ENCODE data around the gene CCNQ. TPM values are rescaled to one million over a fixed set of nuclear protein-coding genes. Genes with fewer than 3 reads are reported as not detected.

Gene CCNQ
- total RNA-seq, 1 donor from 2014 or later = 25.4 TPM

- intact Hi-C loops (cut with micrococcal nuclease) = no loop called here
Observed at GRCh38 chrX:153637121-153638040, 38.4 kb upstream of the CCNQ start.

DNA sequence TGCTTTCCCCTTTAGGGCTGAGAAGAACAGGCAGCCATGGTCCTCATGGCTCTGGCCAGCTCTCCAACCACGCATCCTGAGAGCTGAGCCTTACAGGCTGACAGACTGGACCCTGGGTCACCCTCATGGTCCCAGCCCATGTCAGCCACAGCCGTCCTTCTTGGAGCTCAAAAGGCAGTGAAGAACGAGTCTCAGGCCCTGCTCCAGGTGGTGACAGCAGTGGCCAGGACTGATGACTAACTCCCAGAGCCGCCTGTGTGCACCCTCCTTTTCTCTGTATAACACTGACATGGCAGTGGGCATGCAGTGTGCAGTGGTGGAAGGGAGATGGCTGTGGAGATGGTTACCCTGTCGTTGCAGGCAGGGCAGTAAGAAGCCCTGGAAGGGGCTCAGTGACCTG, 37.8 kb upstream of the CCNQ start:
- intact Hi-C loops (cut with micrococcal nuclease) = no loop called here

GRCh38 chrX:153635788-153636668, 37.1 kb upstream of the CCNQ start:
- intact Hi-C loops (cut with micrococcal nuclease) = no loop called here

GRCh38 chrX:153635388-153635787, 36.4 kb upstream of the CCNQ start:
- intact Hi-C loops (cut with micrococcal nuclease) = no loop called here

DNA sequence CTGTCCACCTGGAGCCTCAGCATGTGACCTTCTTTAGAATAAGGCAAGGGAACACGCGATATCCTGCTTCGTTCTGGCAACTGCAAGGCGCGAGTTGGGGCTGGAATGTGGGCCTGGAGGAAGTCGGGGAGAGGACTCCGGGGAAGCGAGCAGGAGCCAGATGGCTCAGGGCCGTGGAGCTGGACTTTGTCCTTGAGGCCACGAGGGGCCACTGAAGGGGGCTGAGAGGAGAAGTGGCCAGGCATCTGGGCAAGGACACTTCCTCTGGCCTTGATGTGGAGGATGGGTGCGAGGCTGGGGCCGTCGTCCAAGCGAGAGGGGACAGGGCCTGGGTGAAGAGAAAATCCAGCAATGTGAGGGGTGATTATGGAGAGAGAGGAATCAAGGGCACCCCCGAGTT, 35.9 kb upstream of the CCNQ start:
- intact Hi-C loops (cut with micrococcal nuclease) = no loop called here

DNA sequence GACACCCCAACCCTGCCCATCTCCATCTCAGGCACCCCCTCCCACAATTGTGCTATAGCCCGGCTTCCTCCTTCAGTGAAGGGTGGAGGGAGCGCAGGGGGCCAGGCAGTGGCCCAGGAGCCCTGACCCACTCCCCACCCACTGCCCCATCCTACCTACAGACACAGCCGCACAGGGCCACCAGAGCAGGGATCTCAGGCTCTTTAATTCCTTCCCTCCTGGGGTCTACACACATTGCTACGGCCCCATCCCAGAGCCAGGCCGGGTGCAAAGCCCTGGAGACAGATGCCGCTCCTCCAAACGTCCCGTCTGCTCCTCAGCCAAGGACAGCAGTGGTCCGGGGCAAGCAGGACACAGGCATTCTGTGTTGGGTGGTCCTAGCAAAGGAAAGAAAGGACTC, 35.3 kb upstream of the CCNQ start:
- intact Hi-C loops (cut with micrococcal nuclease) = no loop called here

DNA sequence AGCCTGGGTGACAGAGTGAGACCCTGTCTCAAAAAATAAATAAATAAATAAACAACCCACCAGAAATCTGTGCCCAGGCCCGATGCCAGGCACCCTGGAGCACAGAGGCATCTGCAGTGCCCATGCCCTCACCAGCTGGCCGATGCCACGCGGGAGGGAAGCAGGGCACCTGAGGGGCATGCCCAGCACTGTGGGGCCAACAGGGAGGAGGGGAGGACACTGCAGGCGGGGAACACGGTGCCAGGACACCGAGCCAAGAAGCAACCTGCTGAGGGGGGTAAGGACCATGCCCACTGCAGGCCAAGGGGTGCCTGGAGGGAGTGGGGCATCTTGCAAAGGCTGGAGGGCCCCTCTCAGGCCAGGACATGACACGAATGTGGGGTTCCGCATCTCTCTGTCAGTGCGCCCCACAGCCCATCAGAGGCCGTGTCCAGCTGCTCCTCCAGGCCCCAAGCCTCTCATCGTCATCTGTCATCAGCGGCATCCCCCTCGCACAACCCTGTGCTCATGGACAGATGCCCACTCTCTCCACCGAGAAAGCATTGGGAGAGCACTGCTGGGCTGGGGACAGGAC, 34.8 kb upstream of the CCNQ start:
- intact Hi-C loops (cut with micrococcal nuclease) = no loop called here

DNA sequence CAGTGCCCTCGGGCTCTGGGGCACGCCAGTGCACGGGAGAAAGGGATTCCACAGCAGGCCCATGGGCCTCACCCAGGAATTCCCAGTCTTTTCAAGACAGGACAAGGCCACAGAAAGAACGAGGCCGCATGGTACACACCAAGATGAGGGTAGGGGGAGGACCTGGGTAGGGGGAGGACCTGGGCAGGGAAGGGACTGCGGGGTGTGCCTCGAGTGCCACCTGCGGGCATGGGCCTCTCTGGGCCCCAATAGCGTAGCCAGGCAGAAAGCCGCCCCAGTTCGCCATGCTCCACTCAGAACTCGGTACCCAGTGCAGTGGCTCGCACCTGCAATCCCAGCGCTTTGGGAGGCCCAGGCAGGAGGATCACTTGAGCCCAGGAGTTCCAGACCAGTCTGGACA, 34.1 kb upstream of the CCNQ start:
- intact Hi-C loops (cut with micrococcal nuclease) = no loop called here

DNA sequence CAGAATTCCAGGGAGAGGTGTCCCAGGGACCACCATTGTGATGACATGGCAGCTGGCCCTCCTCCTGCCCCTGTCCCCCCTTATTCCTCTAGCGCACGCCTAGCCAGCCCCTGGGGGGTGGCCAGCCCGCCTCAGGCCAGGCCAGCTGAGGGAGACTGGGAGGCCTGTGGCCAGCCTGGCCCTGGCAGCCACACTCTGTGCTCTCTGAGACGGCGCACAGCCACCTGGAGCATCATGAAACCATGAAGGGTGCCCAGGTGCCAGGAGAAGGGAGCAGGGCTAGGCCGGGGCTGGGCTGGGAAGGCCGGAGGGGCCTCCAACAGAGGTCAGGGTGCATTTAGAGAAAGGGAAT, 33.6 kb upstream of the CCNQ start:
- intact Hi-C loops (cut with micrococcal nuclease) = no loop called here

GRCh38 chrX:153631907-153632594, 33.1 kb upstream of the CCNQ start:
- intact Hi-C loops (cut with micrococcal nuclease) = no loop called here

DNA sequence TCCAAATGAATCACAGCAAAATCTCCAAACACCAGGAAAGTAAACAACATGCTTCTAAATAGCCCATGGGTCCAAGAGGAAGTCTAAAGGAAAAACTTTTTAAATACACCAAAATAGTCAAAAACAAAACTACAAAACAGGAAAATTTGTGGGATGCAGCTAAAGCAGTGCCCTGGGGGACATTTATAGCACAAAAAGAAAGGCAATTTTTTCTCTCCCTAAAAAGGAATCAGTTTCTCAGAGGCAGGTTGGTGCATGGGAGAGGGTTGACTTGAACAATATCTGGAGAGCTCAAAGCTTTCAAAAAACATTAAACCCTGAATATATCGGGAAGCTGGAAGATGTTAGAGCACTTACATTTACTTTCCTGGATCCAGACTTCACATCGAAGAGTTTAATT, 32.4 kb upstream of the CCNQ start:
- intact Hi-C loops (cut with micrococcal nuclease) = no loop called here

DNA sequence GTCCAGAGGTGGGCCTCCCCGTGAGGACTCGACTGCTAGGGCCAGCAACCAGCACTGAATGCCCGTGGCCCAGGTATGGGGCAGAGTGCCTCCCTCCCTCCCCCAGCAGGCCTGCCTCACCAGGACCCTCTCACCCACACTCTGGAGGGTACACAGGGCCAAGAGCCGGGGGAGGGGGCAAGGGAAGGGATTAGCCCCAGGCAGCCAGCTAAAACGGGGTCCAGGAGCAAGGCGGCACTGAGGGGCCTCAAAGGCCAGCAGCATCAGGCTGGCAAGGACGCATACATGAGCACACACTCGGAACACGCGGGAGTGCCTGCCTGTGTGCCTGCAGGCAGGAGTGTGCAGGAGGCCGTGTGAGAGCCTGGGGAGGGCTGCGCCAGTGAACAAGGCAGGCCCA, 29.7 kb upstream of the CCNQ start:
- intact Hi-C loops (cut with micrococcal nuclease) = no loop called here

DNA sequence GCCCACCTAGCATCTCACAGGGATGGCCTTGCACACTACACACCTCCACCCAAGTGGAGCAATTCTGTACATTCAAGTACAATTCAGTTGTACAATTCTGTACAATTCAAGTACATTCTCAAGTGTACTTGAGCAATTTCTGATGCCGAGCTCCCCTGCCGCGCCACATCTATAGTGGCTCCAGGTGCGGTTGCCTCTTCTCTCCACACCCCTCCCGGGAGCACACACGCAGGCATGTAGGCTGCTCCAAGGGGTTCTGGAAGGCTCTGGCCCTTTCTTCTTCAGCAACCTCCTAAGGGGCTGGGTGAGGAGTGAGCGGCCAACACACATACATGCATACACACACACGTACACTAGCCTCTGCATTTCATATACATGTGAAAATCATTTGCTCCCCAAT, 29.2 kb upstream of the CCNQ start:
- intact Hi-C loops (cut with micrococcal nuclease) = no loop called here

GRCh38 chrX:153627675-153628111, 28.8 kb upstream of the CCNQ start:
- intact Hi-C loops (cut with micrococcal nuclease) = no loop called here

GRCh38 chrX:153626863-153627674, 28.1 kb upstream of the CCNQ start:
- intact Hi-C loops (cut with micrococcal nuclease) = no loop called here

- intact Hi-C loops (cut with micrococcal nuclease) = no loop called here
Observed at GRCh38 chrX:153626025-153626633, 27.2 kb upstream of the CCNQ start.

- intact Hi-C loops (cut with micrococcal nuclease) = no loop called here
Observed at GRCh38 chrX:153625271-153626024, 26.5 kb upstream of the CCNQ start.

DNA sequence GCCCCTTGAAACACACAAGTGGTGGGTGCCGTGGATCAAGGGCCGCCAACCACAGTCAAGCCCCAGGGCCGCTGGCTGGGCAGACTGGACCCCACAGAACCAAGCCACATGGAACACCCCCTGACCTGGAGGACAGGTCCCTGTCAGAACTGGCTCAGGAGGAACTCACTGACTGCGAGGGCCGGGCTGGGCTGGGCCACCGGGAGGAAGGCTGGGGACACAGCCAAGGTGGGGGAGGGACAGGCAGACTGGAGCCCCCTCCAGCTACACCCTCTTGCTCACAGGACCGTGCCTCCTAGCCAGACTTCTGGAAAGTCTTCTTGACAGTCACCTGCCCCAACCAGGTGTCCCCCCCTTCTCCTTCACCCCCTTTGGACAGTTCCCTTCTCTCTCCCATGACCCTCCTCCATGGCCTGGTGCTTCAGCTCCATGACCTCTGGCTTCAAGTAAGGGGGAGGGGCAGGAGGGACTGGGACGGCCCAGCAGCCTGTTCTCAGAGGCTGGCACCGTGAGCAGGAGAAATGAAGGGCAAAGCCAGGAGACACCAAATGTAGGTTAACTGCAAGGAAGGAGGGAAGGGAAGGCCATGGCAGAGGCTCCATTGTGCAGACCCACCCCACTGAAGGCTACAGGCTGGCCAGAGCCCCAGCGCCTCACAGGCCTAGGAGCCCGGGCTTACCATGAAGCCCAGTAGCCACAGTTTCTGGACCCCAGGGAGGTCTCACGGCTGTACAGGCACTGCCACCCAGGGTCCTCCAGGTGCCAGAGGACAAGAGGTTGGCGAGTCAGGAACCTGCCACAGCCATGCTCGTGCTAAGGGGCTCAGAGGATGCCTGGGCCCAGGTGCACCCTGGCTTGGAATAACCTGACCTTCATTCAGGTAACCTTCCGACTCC, 25.5 kb upstream of the CCNQ start:
- intact Hi-C loops (cut with micrococcal nuclease) = no loop called here
